Measurements from ENCODE around the gene SIGLEC15. TPM values are rescaled to one million over a fixed set of nuclear protein-coding genes. Genes with fewer than 3 reads are reported as not detected.

The SIGLEC15 gene
- total RNA-seq, 1 donor from 2014 or later, result 0.26 TPM

- FAIRE-seq (no peak), DNase-seq (ENCODE audit: low read depth) (no peak)
- no peaks in the 10 kb centered on the region for H3K36me3 ChIP-seq (ENCODE audit: control insufficient read depth, insufficient read depth, low read length)
- TF ChIP-seq, protein P1, sequence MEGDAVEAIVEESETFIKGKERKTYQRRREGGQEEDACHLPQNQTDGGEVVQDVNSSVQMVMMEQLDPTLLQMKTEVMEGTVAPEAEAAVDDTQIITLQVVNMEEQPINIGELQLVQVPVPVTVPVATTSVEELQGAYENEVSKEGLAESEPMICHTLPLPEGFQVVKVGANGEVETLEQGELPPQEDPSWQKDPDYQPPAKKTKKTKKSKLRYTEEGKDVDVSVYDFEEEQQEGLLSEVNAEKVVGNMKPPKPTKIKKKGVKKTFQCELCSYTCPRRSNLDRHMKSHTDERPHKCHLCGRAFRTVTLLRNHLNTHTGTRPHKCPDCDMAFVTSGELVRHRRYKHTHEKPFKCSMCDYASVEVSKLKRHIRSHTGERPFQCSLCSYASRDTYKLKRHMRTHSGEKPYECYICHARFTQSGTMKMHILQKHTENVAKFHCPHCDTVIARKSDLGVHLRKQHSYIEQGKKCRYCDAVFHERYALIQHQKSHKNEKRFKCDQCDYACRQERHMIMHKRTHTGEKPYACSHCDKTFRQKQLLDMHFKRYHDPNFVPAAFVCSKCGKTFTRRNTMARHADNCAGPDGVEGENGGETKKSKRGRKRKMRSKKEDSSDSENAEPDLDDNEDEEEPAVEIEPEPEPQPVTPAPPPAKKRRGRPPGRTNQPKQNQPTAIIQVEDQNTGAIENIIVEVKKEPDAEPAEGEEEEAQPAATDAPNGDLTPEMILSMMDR (IDR thresholded peaks at IDR 0.05; ENCODE audit: insufficient read depth, low read length, severe bottlenecking), result no peak
- H3K27me3 ChIP-seq (ENCODE audit: control insufficient read depth, insufficient read depth, low read length), result no peaks in the 10 kb centered on the region
- H3K4me3 ChIP-seq (ENCODE audit: low read depth, low read length), result no peak overlapping the region
Measured at GRCh38 chr18:45783097-45784075, 42.1 kb upstream of the SIGLEC15 start.

DNA sequence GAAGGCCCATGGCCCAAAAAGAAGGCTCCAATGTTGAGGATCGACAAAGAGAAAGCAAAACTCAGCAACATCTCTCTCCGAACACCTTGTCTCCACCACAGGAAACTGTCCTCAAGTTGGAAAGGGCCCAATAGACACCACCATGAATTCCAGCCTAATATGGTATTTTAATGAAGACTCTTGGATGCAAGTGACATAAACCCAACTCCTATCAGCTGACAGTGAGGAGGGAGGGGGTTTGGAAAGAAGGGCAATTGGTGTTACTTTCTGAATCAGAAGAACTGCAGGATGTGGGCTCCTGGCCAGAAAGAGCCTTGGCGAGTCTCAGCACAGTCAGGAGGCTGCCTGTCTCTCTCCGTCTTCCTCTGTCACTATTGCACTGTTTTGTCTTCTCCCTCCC is 40.3 kb upstream of the SIGLEC15 start:
- peak; percentile 54 for DNase-seq (ENCODE audit: low read depth)
- no peak for FAIRE-seq
- TF ChIP-seq, protein P1 (IDR thresholded peaks at IDR 0.05; ENCODE audit: insufficient read depth, low read length, severe bottlenecking), result no peak
- no peaks in the 10 kb centered on the region for H3K27me3 ChIP-seq (ENCODE audit: control insufficient read depth, insufficient read depth, low read length)
- no peaks in the 10 kb centered on the region for H3K36me3 ChIP-seq (ENCODE audit: control insufficient read depth, insufficient read depth, low read length)
- no peak overlapping the region for H3K4me3 ChIP-seq (ENCODE audit: low read depth, low read length)

DNA sequence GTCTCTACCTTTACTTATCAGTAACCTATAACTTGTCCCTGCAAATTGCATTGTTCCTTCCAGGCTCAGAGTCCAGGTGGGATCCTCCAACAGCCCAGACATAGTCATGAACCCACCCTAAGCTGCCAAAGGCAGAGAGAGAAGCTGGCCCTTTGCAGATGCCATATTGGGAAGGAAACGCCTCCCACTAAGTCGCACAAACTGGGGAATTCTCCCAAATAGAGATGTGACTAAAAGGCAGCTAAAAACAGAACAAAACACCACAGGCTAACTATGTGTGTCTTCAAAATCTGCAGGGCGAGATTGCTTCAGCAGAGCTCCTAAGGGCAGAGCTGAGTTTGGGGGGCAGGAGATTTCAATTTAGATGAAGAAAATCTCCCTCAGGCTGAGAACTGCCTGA is 38.5 kb upstream of the SIGLEC15 start:
- DNase-seq (ENCODE audit: low read depth) (no peak), FAIRE-seq (no peak)
- Histone ChIP-seq H3K27me3 (ENCODE audit: control insufficient read depth, insufficient read depth, low read length) (no peaks in the 10 kb centered on the region), H3K36me3 (ENCODE audit: control insufficient read depth, insufficient read depth, low read length) (no peaks in the 10 kb centered on the region), H3K4me3 (ENCODE audit: low read depth, low read length) (no peak overlapping the region)
- TF ChIP-seq, protein P1 (IDR thresholded peaks at IDR 0.05; ENCODE audit: insufficient read depth, low read length, severe bottlenecking), result no peak

GRCh38 chr18:45787346-45787745 is 38.1 kb upstream of the SIGLEC15 start:
- H3K4me3 ChIP-seq (ENCODE audit: low read depth, low read length), result no peak overlapping the region
- H3K27me3 ChIP-seq (ENCODE audit: control insufficient read depth, insufficient read depth, low read length), result no peaks in the 10 kb centered on the region
- TF ChIP-seq, protein P1 (IDR thresholded peaks at IDR 0.05; ENCODE audit: insufficient read depth, low read length, severe bottlenecking), result no peak
- no peaks in the 10 kb centered on the region for H3K36me3 ChIP-seq (ENCODE audit: control insufficient read depth, insufficient read depth, low read length)
- DNase-seq (ENCODE audit: low read depth) (no peak), FAIRE-seq (no peak)

DNA sequence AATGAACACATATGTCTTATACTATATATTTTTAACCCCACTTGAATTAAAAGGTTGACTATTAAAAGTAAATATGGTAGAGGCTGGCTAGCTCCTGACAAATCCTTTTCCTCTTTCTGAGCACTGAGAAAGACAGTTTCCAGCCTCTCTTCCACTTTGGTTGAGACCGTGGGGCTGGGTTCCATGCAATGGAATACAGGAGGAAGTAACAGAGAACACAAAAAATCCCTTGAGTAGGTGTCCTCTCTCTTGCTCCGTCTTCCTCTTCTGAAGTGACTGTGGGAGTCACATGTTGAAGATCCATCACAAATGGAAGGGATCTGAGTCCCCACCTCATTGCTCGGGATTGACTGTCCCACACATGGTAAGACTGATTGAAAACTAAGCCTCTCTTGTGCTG is 36.6 kb upstream of the SIGLEC15 start:
- no peak for FAIRE-seq
- no peak for DNase-seq (ENCODE audit: low read depth)
- Histone ChIP-seq H3K36me3 (ENCODE audit: control insufficient read depth, insufficient read depth, low read length) (no peaks in the 10 kb centered on the region), H3K4me3 (ENCODE audit: low read depth, low read length) (no peak overlapping the region), H3K27me3 (ENCODE audit: control insufficient read depth, insufficient read depth, low read length) (no peaks in the 10 kb centered on the region)
- TF ChIP-seq, protein P1 (IDR thresholded peaks at IDR 0.05; ENCODE audit: insufficient read depth, low read length, severe bottlenecking), result no peak

Data from bronchial epithelial cell (primary cell).